BE2C (cell line): ENCODE results near the gene TNKS1BP1.
"Not testable (repeated sequence)": the region's sequence is repeated elsewhere in the genome, so short reads cannot be mapped to it uniquely, and the experiment has no call there.

Experiments used
- DNase-seq: peaks from one replicate; pipeline ENCODE4 v3.0.0-alpha.2; 2020
- H3K27me3 ChIP-seq: fragments of 250-450 bp; sonication (Bioruptor Pico); 2 replicates; pipeline ENCODE4 v1.5.1; 2020; ENCODE audit warnings: mild to moderate bottlenecking
- H3K36me3 ChIP-seq: fragments of 250-450 bp; sonication (Bioruptor Pico); 2 replicates; pipeline ENCODE4 v1.5.1; 2020; ENCODE audit warnings: mild to moderate bottlenecking
- H3K4me1 ChIP-seq: fragments of 250-450 bp; sonication (Bioruptor Pico); 2 replicates; pipeline ENCODE4 v1.5.1; 2020
- H3K4me3 ChIP-seq: 2 replicates; pipeline ENCODE4 v1.5.1; 2011; ENCODE audit warnings: low read depth, low read length
- H3K9me3 ChIP-seq: fragments of 250-450 bp; sonication (Bioruptor Pico); 2 replicates; pipeline ENCODE4 v1.5.1; 2020
- TF ChIP-seq, protein P1 (sequence below): IDR thresholded peaks from 2 replicates; pipeline ENCODE4 v1.5.1; 2012; ENCODE audit warnings: mild to moderate bottlenecking, low read depth, low read length

Gene TNKS1BP1

DNA sequence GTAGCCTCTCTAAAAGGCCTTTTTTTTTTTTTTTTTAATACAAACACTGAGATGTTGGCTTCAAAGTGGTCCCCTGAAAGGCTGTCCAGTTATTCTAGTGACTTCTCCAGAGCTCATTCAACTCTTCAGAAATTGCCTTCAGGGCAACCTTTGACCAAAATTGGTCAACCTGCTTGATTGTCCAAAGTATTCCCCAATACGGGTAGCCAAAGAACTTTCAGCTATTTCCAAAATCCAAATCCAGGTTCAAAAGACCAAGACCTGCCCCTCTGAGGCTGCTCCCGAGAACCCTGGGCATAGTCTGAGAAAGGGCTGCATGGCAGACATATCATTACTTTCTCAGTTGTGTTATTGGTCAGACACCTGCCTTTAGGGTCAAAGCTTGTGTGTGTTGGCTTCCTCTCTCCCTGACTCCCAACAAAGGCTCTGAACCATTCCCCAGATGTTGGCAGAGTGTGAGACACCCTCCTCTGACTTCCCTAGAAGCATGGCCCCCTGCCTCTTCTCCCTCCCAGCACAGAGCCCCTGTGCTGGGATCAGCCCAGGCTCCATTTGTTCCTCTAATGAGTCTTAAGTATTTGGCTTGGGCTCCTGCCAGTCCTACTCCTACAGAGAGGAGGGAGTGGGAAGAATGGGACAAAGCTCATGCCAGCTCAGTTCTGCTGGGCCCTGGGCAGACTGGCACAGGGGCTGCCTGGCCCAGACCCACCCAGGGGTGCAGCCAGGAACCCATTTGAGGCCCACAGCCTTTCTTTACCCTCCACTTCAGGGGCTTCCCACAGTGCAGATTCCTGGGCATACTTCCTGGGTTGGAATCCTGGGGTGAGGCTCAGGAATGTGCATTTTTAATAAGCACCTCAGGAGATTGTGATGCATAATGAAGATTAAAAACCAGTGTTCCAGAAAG, 30.3 kb downstream of the TNKS1BP1 start:
- Histone ChIP-seq H3K36me3 (no peaks in the 10 kb centered on the region; the same call in none of the 2 replicates), H3K4me1 (no peaks in the 10 kb centered on the region), H3K4me3 (no peak overlapping the region), H3K9me3 (no peaks in the 10 kb centered on the region), H3K27me3 (no peaks in the 10 kb centered on the region)
- TF ChIP-seq, protein P1, sequence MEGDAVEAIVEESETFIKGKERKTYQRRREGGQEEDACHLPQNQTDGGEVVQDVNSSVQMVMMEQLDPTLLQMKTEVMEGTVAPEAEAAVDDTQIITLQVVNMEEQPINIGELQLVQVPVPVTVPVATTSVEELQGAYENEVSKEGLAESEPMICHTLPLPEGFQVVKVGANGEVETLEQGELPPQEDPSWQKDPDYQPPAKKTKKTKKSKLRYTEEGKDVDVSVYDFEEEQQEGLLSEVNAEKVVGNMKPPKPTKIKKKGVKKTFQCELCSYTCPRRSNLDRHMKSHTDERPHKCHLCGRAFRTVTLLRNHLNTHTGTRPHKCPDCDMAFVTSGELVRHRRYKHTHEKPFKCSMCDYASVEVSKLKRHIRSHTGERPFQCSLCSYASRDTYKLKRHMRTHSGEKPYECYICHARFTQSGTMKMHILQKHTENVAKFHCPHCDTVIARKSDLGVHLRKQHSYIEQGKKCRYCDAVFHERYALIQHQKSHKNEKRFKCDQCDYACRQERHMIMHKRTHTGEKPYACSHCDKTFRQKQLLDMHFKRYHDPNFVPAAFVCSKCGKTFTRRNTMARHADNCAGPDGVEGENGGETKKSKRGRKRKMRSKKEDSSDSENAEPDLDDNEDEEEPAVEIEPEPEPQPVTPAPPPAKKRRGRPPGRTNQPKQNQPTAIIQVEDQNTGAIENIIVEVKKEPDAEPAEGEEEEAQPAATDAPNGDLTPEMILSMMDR = no peak
- no peak for DNase-seq

- Histone ChIP-seq H3K4me1 (no peaks in the 10 kb centered on the region), H3K36me3 (no peaks in the 10 kb centered on the region), H3K27me3 (no peaks in the 10 kb centered on the region), H3K9me3 (no peaks in the 10 kb centered on the region), H3K4me3 (no peak overlapping the region)
- TF ChIP-seq, protein P1 = no peak
- no peak for DNase-seq
These were observed 34.5 kb downstream of the TNKS1BP1 start for GRCh38 chr11:57290288-57290687.

DNA sequence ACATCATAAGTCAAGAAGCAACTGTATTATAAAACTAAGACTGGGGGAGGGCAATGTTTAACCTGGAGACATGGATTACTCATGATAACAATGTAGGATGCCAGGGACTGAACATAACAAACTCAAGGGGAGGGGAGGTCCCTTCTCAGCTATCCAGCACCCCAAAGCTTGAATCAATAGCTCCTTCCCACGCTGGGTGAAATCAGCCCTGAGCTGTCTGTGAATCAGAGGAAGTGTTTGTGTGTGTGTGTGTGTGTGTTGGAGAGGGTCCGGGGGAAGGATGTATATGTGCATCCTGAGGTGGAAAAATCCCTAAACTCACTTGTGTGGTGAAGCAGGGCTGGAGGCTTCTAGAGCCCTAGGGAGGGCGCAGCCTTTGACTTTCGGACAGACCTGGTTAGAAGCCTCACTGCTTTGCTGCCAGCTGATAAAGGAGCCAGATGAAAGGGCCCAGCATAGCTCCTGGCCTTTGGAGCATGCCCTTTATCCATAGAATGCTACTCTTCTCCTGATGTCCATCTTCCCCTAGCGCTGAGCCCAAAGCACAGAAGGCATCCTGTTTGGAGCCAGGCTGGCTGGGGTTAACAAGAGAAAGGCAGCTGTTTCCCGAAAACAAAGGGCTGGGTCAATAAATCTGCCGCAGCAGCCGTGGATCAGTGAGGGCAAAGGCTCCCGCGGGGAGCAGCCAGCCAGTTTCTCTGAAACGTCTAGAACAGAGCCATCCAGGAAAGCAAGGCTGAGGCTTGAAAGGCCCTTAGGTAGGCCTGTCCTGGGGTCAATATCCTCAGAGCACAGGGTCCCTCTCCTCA, 35.8 kb downstream of the TNKS1BP1 start:
- no peaks in the 10 kb centered on the region for H3K9me3 ChIP-seq
- H3K27me3 ChIP-seq = no peaks in the 10 kb centered on the region
- no peak for DNase-seq
- no peaks in the 10 kb centered on the region for H3K4me1 ChIP-seq
- TF ChIP-seq, protein P1 = no peak
- H3K4me3 ChIP-seq = no peak overlapping the region
- H3K36me3 ChIP-seq = no peaks in the 10 kb centered on the region

- no peaks in the 10 kb centered on the region for H3K36me3 ChIP-seq
- H3K27me3 ChIP-seq = no peaks in the 10 kb centered on the region
- no peaks in the 10 kb centered on the region for H3K9me3 ChIP-seq
- no peaks in the 10 kb centered on the region for H3K4me1 ChIP-seq
- no peak for DNase-seq
- H3K4me3 ChIP-seq = no peak overlapping the region
- TF ChIP-seq, protein P1 = no peak
These were observed 36.9 kb downstream of the TNKS1BP1 start for GRCh38 chr11:57287884-57288283.

DNA sequence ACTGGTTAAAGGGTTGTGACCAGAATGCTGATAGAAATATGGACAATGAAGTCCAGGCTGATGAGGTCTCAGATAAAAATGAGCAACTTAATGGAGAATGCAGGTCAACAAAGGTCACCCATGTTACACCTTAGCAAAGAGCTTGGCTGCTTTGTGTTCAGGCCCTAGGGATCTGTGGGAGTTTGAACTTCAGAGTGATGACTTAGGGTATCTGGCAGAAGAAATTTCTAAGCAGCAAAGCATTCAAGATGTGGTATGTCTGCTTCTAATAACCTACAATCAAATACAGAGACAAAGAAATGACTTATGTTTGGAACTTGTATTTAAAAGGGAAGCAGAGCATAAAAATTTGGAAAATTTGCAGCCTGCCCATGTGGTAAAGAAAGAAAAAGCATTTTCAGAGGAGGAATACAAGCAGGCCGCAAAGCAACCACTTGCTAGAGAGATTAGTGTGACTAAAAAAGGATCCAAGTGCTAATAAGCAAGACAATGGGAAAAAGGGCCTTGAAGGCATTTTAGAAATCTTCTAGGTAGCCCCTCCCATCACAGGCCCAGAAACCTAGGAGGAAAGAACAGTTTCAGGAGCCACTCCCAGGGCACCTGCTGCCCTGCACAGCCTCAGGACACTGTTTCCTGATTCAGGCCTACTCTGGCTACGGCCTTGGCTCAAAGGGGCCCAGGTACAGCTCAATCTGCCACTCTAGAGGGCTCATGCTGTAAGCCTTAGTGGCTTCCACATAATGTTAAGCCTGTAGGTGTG, 41.3 kb downstream of the TNKS1BP1 start:
- Histone ChIP-seq H3K27me3 (no peaks in the 10 kb centered on the region), H3K9me3 (no peaks in the 10 kb centered on the region), H3K4me3 (no peak overlapping the region)

DNA sequence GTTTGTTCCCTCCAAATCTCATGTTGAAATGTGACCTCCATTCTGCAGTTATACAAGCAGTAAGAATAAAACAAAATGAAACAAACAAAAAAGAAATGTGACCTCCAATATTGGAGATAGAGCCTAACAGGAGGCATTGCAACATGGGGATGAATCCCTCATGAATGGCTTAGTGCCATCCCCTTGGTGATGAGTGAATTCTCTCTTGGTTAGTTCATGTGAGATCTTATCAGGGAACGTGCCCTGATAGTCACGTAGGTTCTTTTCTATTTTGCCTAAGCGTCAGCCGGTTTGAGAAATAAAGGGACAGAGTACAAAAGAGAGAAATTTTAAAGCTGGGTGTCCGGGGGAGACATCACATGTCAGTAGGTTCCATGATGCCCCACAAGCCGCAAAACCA, 43.2 kb downstream of the TNKS1BP1 start:
- H3K36me3 ChIP-seq, H3K9me3 ChIP-seq, H3K4me3 ChIP-seq, DNase-seq, H3K27me3 ChIP-seq, H3K4me1 ChIP-seq: not testable (repeated sequence)

More for the DNA sequence above, 41.3 kb downstream of the TNKS1BP1 start:
- no peak for DNase-seq
- TF ChIP-seq, protein P1 = no peak
- Histone ChIP-seq H3K36me3 (no peaks in the 10 kb centered on the region), H3K4me1 (no peaks in the 10 kb centered on the region)
